Measurements from ENCODE around the gene SEMA3A.

DNA sequence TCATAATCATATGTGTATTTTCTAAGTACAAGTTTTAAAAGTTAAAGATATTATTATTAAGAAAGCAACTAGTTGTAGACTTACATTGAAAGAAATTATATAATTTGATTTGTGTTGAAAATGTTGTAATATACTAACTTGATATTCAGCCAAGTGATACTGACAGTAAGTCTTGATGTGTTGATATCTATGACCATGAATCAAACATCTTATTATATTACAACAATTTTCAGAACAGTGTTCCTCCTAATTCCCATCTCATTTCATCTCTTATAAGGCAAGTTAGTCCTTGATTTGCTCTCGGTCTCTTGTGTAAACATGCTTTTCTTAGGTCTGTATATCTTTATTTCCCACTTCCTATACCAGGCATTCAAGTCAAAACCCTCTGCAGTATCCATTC is 276.4 kb downstream of the SEMA3A start:
- TF ChIP-seq POLR2A (IDR thresholded peaks at IDR 0.05; ENCODE audit: low read depth) (no peak), CTCF (IDR thresholded peaks at IDR 0.05) (no peak), EP300 (IDR thresholded peaks at IDR 0.05) (no peak)
